Stimulated activated CD4-positive, alpha-beta T cell treated with anti-CD3 and anti-CD28 coated beads, Interleukin-2, amount 100 ng/mL, for 48 hours (primary cell): Measurements from ENCODE around the gene MT1F.
"Not testable (repeated sequence)": the region's sequence is repeated elsewhere in the genome, so short reads cannot be mapped to it uniquely, and the experiment has no call there.

Experiments used
- DNase-seq, 2 donors: peaks; one replicate each; pipeline ENCODE4 v3.0.0-alpha.2; 2020

MT1F gene

GRCh38 chr16:56673921-56674320 lies 16.2 kb downstream of the MT1F start:
- DNase-seq = no peak

- not testable (repeated sequence) for DNase-seq
Measured at GRCh38 chr16:56674570-56674969, 16.8 kb downstream of the MT1F start.

- peak in 1 of 2 donors; percentile 49 for DNase-seq
Measured at GRCh38 chr16:56675685-56676210, 18.0 kb downstream of the MT1F start.

- no peak for DNase-seq
Measured at GRCh38 chr16:56677474-56677873, 19.7 kb downstream of the MT1F start.

GRCh38 chr16:56679078-56679730 lies 21.4 kb downstream of the MT1F start:
- DNase-seq = no peak

GRCh38 chr16:56679818-56680217 lies 22.1 kb downstream of the MT1F start:
- DNase-seq = no peak

GRCh38 chr16:56681939-56682702 lies 24.4 kb downstream of the MT1F start, which contains the start of gene MT1X:
Gene MT1X (plus strand): TSS chr16:56682470. CDS start chr16:56682541, 71 bp downstream.
- peak; percentile 84 to 87 for DNase-seq

- DNase-seq = no peak
Measured at GRCh38 chr16:56682703-56683397, 25.1 kb downstream of the MT1F start.

- DNase-seq = no peak
Measured at GRCh38 chr16:56683424-56684172, 25.8 kb downstream of the MT1F start.

GRCh38 chr16:56684256-56684925 lies 26.6 kb downstream of the MT1F start:
- no peak for DNase-seq

- DNase-seq = no peak
Measured at GRCh38 chr16:56684926-56685590, 27.3 kb downstream of the MT1F start.

GRCh38 chr16:56686758-56687157 lies 29.0 kb downstream of the MT1F start:
- no peak for DNase-seq

- no peak for DNase-seq
Measured at GRCh38 chr16:56688762-56689161, 31.0 kb downstream of the MT1F start.

GRCh38 chr16:56689171-56689570 lies 31.4 kb downstream of the MT1F start:
- no peak for DNase-seq

- no peak for DNase-seq
Measured at GRCh38 chr16:56690420-56691122, 32.8 kb downstream of the MT1F start.

- no peak for DNase-seq
Measured at GRCh38 chr16:56691885-56692284, 34.1 kb downstream of the MT1F start.

- DNase-seq = no peak
Measured at GRCh38 chr16:56695246-56695645, 37.5 kb downstream of the MT1F start.

GRCh38 chr16:56697456-56698155 lies 39.8 kb downstream of the MT1F start:
- no peak for DNase-seq

- DNase-seq = no peak
Measured at GRCh38 chr16:56700195-56700594, 42.4 kb downstream of the MT1F start.

- no peak for DNase-seq
Measured at GRCh38 chr16:56700631-56701030, 42.9 kb downstream of the MT1F start.
